ENCODE data around the gene P3H1.

DNA sequence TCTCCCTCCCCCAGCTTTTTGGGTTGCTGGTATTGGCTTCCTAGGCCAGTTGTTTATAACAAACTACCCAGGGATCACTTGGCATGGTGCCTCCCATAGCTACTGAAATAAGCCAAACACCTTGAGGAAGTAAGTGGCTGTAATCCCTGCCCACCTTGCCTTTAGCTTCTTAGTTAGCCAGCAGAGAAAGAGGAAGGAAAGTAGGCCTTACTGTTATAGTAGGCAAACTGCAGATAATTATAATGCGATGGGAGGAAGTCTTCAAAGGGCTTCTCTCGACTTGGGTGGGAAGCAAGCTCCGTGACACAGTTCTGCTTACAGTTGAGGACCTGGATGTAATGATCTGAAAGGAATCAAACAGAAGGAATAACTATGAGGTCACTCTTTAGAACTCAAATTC, 8.2 kb downstream of the P3H1 start:
- TF ChIP-seq, protein P1, sequence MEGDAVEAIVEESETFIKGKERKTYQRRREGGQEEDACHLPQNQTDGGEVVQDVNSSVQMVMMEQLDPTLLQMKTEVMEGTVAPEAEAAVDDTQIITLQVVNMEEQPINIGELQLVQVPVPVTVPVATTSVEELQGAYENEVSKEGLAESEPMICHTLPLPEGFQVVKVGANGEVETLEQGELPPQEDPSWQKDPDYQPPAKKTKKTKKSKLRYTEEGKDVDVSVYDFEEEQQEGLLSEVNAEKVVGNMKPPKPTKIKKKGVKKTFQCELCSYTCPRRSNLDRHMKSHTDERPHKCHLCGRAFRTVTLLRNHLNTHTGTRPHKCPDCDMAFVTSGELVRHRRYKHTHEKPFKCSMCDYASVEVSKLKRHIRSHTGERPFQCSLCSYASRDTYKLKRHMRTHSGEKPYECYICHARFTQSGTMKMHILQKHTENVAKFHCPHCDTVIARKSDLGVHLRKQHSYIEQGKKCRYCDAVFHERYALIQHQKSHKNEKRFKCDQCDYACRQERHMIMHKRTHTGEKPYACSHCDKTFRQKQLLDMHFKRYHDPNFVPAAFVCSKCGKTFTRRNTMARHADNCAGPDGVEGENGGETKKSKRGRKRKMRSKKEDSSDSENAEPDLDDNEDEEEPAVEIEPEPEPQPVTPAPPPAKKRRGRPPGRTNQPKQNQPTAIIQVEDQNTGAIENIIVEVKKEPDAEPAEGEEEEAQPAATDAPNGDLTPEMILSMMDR (IDR thresholded peaks at IDR 0.05) = no peak
- no peak for TF ChIP-seq POLR2A (IDR thresholded peaks at IDR 0.05)
